HL-60/S4 (cell line): ENCODE measurements around the gene DDX50.
"Not testable (repeated sequence)": the region's sequence is repeated elsewhere in the genome, so short reads cannot be mapped to it uniquely, and the experiment has no call there.

Experiments used
- in situ Hi-C: fragments of 300-500 bp; cut with MboI; formaldehyde crosslinking; loops from 2 replicates; pipeline ENCODE4 v1.14.3; 2022; ENCODE audit warnings: low sequenced_read_pairs

Gene DDX50

DNA sequence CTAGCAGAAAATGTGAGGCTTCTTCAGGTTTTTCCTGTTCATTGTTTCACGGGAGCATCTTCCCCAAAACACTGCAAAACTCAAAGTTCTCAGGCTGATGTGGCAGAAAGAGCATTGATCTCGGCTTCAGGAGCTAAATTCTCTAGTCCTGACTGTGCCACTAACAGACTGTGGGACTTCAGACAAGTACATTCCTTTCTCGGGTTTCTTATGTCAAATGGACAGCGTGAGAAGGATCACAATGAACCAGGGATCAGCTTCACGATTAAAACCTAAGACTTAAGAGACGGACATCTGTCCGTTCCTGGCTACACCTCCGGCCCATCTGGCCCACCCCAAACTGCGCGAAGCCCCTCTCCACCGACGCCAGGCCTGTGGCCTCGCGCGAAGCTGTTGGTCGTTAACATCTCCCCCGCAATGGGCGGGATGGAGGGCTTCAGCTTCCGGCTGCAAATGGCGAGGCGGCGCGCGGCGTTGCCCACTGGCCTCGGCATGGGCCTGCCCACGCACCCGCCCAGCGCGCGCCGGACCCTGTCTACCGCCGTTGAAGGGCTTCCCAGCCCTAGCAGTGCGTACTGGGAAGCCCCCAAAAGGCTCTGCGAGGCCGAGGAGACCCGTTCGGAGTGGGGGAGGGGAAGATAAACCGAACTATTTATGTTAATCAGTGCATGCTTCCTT, 549 bp upstream of the DDX50 start:
- in situ Hi-C loops, result no loop called here

DNA sequence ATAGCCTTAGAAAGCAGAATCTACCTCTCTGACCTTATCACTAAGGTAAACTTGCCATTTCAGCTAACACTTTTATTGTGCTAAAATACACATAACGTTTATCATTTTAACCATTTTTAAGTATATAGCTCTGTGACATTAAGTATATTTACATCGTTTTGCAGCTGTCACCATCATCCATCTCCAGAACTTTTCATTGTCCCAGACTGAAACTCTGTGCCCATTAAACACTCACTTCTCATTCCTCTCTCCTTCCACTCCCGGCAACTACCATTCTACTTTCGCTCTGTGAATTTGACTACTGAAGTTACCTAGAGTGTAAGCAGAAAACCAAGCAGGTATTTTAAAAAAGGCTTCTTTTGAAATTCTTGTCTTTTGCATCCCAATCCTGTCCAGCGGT, 1.3 kb downstream of the DDX50 start:
- in situ Hi-C loops, result no loop called here

DNA sequence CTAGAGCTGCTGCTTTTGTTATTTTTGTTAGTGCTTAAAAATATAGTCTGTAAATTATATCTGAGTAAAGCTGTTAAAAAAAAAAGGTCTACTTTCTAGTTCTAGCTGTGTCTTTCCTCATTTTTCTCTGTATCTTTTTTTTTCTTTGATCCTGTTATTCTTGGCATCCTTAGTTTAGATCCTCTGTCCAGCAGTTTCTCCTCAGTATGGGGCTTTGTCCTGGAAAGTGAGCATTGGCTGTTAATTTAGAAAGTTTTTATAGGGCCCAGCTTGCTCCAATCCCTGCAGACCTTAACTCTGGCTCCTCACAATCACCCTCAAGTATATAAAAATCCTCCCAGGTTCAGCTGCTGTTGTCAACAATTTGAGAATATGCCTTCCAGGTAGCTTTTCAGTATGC, 23.5 kb downstream of the DDX50 start:
- in situ Hi-C loops, result no loop called here

DNA sequence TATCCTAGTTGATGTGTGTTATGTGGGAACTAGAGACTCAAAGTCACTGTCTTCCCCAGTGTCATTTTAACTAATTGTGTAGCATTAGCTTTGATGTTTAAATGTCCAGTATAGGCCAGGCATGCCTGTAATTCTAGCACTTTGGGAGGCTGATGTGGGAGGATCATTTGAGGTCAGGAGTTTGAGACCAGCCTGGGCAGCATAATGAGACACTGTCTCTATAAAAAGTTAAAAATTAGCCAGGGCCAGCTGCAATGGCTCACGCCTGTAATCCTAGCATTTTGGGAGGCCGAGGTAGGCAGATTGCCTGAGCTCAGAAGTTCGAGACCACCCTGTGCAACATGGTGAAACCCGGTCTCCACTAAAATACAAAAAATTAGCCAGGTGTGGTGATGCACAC, 24.4 kb downstream of the DDX50 start:
- in situ Hi-C loops, result no loop called here

DNA sequence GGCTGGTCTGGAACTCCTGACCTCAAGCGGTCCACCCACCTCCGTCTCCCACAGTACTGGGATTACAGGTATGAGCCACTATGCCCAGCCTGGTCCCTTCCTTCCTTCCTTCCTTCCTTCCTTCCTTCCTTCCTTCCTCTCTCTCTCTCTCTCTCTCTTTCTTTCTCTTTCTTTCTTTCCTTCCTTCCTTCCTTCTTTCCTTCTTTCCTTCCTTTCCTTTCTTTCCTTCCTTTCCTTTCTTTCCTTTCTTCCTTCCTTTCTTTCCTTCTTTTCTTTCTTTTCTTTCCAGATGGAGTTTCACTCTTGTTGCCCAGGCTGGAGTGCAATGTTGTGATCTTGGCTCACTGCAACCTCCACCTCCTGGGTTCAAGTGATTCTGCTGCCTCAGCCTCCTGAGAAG, 28.0 kb downstream of the DDX50 start:
- in situ Hi-C loops, result not testable (repeated sequence)

DNA sequence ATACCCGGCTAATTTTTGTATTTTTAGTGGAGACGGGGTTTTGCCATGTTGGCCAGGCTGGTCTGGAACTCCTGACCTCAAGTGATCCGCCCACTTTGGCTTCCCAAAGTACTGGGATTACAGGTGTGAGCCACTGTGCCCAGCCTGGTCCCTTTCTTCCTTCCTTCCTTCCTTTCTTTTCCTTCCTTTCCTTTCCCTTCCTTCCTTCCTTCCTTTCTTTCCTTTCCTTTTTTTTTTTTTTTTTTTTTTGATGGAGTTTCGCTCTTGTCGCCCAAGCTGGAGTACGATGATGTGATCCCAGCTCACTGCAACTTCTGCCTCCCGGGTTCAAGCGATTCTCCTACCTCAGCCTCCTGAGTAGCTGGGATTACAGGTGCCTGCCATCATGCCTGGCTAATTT, 28.8 kb downstream of the DDX50 start:
- in situ Hi-C loops, result not testable (repeated sequence)

DNA sequence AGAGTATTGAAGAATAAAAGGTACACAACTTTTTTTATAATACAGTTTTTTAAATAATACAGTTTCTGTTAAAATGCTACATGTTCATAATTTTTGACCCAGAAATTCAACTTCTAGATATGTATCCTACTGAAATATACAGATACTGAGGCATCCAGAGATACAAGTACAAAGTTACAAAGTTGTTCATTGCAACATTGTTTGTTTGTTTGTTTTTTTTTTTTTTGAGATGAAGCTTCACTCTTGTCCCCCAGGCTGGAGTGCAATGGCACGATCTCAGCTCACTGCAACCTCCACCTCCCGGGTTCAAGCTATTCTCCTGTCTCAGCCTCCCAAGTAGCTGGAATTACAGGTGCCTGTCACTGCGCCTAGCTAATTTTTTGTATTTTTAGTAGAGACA, 31.7 kb downstream of the DDX50 start:
- in situ Hi-C loops, result not testable (repeated sequence)

DNA sequence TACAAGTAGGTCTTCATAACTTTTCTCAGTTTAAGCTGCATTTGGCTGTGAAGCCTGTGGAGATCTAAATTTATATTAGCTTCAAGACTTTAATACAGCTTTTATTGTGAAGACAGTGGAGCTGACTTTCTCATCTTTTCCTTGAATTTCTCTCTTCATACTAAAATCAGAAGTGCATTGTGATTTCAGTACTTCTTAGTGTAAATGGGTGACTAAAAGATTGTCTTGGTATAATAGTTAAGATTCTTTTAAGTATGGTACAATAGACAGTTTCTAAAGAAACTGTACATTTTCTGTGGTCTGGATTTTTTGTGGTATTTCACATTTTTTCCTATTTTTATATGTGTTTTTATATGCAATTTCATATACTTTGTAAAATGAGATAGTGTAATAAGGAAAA, 33.9 kb downstream of the DDX50 start:
- in situ Hi-C loops, result no loop called here

DNA sequence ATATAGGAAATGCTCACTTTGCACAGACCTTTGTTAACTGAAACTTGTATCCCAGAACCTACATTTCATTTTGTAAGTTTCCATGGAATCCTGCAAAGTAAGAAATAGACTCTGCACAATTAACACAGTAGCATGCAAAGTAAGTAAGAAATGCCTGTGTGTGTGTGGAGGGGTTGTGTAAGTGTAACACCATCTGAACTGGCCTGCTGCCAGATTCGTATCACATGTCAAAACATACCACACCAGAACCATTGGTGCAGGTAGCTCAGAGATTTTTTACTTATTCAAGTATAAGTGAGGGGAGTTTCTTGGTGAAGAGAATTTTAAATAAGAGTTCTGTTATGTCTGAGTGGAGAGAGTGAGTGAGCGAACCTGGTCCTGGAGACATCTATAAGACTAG, 37.0 kb downstream of the DDX50 start:
- in situ Hi-C loops, result no loop called here

DNA sequence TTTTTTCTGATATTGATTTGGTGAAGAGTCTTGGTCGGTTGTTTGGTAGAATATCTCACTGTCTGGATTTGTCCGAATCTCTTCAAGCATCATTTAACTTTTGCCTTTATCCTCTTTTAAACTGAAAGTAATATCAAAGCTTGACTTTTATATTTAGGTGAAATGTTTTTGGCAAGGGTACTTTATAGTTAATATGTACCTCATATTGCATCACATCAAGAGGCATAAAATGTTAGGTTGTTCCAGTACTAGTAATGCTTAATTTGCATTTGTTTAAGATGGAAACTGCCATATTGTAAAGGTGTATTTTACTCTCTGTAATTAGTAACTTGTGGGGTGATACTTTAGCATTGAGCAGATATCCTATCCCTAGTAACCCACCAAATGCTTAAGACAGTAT, 37.8 kb downstream of the DDX50 start:
- in situ Hi-C loops, result no loop called here

DNA sequence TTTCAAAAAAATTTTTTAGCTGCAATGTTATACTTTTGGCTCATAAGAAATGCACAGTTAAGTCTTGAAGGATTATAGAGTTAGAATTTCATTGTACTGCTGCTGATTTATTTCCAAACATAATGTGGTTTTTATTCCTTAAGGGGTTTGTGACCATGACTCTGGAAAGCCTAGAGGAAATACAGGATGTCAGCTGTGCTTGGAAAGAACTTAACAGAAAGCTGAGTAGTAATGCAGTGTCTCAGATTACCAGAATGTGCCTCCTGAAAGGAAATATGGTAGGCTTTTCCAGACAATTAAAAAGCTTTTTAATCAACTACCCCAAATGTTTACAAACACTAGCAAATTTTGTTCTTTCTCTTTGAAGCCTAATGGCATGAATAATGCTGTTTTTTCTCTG, 39.8 kb downstream of the DDX50 start:
- in situ Hi-C loops, result not testable (repeated sequence)

DNA sequence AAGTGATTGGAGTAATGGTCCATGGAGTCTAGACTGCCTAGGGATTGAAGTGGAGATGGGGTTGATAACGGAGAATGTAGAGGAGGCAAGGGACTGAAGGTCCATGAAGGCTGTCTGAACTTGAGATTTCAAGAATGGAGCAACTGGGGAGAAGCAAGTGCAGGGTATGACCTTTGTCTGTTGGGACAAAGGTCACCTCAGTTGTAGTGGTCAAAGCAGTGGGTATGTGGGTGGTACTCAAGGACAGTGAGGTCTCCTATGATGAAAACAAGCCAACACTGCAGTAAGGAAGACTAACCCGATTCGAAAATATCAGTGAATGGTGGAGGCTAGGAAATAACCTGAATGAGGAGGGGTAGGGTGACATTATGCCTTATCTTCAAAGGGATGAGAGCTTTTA, 49.5 kb downstream of the DDX50 start:
- in situ Hi-C loops, result no loop called here

DNA sequence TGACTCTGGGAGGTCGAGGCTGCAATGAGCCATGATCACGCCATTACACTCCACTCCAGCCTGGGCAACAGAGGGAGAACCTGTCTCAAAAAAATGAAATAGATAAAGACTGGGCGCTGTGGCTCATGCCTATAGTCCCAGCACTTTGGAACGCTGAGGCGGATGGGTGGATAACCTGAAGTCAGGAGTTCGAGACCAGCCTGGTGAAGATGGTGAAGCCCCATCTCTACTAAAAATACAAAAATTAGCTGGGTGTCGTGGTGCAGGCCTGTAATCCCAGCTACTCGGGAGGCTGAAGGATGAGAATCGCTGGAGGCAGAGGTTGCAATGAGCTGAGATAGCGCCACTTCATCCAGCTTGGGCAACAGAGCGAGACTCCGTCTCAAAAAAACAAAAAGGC, 53.8 kb downstream of the DDX50 start:
- in situ Hi-C loops, result no loop called here

DNA sequence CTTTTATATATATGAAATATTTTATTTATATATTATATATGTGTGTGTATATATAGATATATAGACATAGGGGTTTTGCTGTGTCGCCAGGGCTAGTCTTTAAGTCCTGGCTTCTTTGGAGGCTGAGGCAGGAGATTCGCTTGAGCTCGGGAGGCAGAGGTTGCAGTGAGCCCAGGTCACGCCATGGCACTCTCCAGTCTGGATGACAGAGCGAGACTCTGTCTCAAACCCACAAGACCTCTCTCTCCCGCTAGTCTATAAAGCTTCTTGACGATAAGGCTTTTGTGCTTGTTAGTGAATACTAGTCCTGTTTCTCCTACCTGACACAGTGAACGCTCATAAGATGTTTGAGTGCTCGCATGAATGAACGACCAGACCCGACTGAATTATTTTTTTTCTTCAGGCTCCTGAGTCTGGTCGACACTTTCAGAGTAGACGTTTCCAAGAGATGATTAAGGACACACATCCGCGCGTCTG, 54.3 kb downstream of the DDX50 start:
- in situ Hi-C loops, result no loop called here

DNA sequence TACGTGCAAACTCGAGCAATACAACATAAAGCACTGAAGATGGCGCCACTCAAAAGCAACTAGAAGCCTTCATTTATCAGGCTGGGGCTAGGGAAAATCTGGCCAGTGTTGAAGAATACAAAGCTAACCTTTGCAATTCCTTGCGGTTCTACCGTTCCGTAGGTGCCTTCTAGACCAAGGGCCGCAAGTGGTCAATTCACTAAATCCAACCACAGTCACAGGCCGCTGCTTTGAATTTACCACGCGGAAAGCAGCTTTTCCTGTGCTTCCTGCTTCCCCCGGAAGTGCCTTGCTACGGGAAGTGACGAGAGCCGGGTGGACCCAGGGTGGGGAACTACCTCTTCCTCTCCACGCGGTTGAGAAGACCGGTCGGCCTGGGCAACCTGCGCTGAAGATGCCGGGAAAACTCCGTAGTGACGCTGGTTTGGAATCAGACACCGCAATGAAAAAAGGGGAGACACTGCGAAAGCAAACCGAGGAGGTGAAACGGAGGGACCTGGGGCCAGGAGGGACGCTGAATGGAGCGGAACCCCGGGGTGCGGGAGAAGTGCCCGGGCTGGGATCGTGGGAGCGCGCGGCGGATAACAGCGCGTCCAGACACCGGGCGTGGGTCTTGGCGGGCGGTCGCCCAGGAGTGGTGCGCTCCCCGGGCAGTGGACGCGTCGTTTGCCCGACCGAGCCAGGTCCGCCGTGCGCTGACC, 54.9 kb downstream of the DDX50 start, which contains the start of gene DDX21:
Gene DDX21, plus strand, starts transcription at position 339 of the 701 bp plus-strand sequence. Its CDS starts 56 bp downstream, at position 395.
- in situ Hi-C loops, result no loop called here

DNA sequence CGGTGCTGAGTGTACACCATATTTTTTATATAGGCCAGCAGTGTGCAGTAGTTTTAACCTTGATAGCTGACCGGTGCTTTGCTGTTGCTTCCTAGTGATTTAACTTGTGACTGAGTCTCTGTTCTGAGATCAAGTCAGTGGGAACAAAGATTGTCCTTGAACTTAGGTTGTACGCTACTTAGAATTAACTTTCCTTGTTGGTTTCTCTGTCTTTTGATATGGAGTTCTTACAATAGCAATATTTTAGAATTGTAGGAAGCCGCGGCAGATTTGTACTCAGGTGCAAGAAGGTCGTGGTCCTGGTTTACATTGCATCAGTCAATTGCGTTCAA, 56.1 kb downstream of the DDX50 start:
- in situ Hi-C loops, result no loop called here

DNA sequence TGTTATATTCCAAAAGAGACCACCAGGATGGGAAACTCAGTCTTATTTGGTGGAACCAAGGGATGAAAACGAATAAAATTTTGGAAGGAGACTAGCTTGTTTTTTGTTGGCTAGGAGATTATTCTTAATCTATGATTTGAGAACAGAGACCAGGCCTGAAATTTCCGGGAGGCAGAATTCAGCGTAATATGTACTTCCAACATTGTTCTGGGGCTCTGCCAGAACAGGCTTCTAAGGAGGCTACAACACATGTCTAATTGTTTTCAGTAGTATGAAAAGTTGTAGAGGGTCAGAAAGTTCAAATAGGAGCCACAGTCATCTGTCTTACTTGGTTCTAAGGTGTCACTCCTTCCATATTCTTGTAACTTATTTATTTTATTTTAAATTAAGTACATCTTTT, 56.5 kb downstream of the DDX50 start:
- in situ Hi-C loops, result no loop called here

DNA sequence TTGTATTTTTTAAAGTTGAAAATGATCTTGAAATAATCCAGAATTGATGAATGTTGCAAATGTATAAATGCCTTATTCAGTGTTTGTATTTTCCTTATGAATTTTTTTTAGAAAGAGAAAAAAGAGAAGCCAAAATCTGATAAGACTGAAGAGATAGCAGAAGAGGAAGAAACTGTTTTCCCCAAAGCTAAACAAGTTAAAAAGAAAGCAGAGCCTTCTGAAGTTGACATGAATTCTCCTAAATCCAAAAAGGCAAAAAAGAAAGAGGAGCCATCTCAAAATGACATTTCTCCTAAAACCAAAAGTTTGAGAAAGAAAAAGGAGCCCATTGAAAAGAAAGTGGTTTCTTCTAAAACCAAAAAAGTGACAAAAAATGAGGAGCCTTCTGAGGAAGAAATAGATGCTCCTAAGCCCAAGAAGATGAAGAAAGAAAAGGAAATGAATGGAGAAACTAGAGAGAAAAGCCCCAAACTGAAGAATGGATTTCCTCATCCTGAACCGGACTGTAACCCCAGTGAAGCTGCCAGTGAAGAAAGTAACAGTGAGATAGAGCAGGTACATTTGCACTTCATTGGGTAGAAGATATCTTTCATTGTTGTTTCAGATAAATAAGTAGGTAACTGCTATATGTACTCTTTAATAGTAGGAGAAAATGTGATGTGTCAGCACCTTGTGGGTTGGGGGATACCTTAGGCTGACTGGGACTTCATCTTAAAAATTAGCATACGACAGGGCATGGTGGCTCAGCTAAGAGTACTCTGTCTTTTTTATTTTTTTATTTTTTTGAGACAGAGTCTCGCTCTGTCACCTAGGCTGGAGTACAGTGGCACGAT, 58.8 kb downstream of the DDX50 start:
- in situ Hi-C loops, result no loop called here

DNA sequence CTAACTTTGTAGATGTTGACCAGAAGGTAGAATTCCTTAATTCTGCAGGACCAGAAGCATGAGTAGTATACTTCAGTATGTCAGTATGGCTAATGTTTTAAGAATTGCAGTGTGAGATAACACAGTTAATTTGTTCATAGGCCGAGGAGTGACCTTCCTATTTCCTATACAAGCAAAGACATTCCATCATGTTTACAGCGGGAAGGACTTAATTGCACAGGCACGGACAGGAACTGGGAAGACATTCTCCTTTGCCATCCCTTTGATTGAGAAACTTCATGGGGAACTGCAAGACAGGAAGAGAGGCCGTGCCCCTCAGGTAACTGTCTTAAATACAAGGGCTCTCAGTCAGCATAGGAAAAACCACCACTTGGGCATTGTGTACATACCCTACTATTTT, 62.0 kb downstream of the DDX50 start:
- in situ Hi-C loops, result no loop called here

DNA sequence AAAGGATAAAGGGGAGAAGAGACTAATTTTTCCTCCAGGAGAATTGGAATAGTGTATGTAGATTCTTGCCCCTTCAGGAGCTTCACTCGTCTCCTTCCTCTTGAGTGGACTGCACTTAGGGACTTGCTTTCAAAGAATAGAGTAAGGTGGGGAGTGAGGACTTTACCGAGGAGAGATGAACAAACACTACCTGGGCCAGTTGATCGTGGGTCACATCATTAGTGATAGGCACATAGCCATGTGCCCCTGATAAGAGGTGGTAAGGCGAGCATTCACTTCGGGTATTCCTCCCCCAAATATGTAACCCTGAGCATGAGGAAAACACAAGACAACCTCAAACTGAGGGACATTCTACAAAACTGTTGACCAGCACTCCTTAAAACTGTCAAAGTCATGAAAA, 72.9 kb downstream of the DDX50 start:
- in situ Hi-C loops, result loop anchor here (10.0 kb wide), 1 partner anchor 219 kb away; no protein-coding TSS in a partner anchor

DNA sequence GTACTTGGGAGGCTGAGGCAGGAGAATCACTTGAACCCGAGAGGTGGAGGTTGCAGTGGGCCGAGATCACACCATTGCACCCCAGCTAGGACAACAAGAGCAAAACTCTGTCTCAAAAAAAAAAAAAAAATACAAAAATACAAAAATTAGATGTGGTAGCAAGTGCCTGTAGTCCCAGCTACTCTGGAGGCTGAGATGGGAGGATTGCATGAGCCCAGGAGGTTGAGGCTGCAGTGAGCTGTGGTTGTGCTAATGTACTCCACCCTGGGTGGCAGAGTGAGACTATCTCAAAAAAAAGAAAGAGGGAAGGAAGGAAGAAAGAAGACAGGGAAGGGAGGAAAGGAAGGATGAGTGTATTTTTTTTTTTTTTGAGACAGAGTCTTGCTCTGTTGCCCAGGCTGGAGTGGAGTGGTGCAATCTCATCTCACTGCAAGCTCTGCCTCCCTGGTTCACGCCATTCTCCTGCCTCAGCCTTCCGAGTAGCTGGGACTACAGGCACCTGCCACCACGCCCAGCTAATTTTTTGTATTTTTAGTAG, 74.9 kb downstream of the DDX50 start:
- in situ Hi-C loops, result loop anchor here (10.0 kb wide), 1 partner anchor 221 kb away; no protein-coding TSS in a partner anchor
